Hepatic stellate cell (primary cell): Measurements from ENCODE around the gene SRD5A1.
A peak's percentile ranks its signal among the peaks of the same experiment; 100 is the strongest.

Experiments used
- DNase-seq: peaks from one replicate; pipeline ENCODE4 v3.0.0; 2011; ENCODE audit warnings: low spot score

SRD5A1 gene

DNA sequence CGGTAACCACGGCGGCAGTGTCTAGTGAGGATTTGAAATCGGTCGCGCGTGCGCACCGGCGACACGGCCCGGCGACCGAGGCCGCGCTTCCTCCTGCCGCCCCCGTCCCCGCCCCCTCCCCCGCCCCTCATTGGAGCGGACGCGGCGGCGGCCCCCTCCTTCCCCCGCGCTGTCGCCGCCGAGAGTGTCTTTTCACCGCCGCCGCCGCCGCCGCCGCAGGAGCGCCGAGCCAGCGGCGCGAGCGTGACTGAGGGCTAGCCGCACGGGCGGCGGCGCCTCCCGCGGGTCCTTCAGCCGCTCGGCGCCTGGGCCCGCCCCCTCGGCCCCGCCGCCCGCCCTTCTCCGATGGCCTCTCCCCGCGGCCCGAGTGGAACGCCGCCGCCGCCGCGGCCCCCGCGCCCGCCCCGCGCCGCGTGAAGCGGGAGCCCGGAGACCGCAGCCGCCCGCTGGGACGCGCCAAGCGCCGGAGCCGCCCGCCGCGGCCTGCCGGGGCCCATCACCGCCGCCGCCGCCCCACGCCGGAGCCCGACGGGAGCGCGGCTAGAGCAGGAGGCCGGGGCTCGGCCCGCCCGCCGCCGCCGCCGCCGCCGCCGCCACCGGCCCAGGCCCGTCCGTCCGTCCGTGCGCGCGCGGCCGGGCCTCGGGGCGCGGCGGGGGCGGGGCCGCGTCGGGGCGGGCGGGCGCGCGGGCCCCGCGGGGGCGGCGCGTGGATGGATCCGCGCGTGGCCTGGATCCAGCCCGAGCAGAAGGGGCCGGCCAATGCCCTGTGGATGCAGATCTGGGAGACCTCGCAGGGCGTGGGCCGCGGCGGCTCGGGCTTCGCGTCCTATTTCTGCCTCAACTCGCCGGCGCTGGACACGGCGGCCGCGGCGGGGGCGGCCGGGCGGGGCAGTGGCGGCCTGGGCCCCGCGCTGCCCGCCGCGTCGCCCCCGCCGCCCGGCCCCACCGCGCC is 80.3 kb downstream of the SRD5A1 start, which contains the start of gene TENT4A:
TENT4A (plus strand) TSS at position 159 of the 952 bp plus-strand sequence; CDS start at position 711, 552 bp downstream.
- DNase-seq, result peak; percentile 33

DNA sequence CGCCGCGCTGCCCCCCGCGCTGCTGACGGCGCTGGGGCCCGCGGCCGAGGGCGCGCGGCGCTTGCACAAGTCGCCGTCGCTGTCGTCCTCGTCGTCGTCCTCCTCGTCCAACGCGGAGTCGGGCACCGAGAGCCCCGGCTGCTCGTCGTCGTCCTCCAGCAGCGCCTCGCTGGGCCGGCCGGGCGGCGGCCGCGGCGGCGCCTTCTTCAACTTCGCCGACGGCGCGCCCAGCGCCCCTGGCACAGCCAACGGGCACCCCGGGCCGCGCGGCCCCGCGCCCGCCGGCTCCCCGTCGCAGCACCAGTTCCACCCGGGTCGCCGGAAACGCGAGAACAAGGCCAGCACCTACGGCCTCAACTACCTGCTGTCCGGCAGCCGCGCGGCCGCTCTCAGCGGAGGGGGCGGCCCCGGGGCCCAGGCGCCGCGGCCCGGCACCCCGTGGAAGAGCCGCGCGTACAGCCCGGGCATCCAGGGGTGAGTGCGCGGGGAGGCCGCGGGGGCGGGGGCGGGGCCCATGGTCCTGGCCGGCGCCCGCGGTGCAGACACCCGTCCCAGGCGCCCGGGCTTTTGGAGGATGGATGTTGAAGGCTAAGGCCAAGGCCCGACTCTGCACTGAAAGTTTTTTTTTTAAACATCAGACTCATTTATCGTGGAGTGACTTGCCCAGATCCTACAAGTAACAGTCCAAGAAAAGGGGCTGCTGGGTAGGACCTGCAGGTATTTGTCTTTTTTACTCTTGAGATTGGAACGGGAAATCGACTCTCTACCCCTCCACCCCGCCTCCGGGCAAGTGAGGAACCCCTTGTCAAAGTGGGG is 81.2 kb downstream of the SRD5A1 start:
- peak; percentile 36 for DNase-seq

DNA sequence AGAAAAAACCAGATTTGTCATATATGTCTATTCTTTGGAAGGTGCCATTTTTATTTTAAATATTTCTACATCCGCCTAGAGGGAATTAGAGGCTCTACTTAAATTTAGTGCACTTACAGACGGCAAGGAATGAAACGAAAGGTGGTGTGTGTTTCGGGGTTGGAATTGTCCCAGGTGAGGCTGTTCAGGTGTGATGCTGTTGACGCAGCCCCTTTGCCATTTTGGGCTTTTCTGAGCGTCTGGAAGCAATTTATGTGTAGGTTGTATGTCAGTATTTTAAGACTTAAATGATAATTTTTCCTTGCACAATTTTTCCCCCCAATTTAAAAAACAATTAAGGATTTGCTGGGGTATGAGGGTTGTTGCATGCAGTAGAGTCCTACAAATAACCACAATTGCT is 82.0 kb downstream of the SRD5A1 start:
- no peak for DNase-seq

DNA sequence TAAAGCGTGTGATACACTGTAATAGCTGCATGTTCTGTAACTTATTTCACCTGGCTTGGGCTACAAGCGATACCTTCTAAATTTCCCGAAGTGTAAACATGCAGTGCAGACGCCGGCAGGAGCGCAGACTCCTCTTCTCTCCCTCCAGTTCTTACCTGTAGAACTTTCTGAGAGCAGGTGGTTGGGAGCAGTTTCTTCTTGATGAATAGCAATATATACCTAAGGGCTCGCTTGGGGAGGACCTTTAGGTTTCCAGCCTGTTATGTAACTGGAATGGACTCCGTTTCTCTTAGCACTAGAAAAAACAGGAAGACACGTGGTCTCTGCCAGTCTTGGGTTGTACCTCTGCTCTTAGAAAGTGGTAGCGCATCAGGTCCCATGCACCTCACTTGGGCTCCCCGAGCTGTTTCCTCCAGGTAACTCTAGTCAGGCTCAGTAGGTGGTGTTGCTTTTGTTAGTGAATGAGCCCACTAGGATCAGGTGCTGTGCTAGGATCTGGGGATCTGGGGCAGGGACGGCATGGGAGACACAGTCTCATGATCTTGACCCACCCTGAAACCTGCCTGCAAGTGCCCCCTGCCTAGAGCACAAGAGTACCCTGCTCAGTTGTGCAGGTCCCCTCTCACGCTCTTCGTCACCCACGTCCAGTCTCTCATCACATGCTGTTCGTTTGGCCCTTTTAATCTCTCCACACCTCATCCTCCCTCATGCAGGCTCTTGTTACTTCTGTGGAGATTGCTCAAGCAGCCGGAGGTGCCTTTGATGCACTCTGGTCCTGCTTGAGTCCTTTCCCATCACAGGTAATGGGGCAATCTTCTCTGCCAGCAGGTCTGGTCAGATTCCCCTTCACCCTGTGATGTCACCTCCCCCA is 82.8 kb downstream of the SRD5A1 start:
- DNase-seq, result no peak

DNA sequence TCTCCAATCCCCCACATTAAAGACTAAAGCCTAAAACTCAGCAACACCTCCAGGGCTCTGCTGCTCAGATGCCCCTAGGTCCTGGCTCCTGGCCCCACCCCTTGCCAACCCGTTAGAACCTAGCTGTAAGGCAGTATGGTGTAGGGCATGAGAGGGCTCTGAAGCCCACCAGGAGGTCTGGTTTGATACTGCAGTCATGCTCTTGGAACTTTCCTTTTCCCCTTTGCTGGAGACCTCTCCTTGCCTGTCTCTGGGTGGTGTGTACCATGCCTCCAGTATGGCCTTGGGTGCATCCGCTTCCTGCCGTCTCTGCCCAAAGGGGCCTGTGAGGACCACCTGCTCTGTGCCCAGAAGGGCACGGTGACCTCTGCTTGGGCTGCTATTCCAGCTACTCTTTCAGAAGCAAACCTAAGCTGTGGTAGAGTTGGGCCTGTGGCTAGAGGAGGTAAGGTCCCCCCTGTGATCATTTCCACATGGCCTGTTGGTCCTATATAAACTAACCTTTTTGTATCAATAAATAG is 83.4 kb downstream of the SRD5A1 start:
- no peak for DNase-seq

DNA sequence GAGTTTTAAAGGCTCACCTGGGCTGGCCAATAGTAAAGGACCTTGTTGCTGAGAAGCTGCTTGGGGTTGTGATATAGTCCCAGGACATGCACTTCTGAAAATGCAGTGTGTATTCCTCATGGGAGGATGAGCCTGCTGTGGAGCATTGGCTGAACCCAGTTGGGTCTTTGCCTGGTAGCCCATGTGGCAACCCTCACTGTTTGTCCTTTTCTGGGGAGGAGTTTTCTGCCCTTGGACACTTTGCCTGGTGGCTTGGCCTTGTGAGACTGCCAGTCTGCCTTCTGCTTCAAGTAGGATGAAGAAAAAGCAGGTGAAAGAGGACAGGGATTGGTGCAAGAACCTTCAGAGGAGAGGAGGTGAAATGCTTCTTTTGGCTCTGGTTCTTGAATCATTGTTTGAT is 84.0 kb downstream of the SRD5A1 start:
- no peak for DNase-seq

DNA sequence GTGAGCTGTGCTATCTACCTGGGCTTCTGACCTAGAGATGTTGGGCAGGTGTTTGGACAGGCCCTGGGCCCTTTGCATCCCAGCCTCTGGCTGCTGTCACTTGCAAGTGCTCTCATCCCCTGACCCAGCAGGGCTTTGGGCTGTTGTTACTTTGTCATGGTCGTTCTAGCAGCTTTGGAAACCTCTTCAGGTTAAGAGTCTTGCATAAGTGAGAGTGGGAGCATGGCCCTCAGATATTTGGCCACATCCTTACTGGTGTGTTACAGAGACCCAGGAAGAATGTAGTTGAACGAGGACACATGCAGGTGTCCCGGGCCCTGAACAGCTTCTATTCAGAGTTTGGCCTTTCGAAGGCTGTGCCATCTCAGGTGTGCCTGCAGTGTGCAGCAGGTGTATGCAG is 84.4 kb downstream of the SRD5A1 start:
- DNase-seq, result no peak

DNA sequence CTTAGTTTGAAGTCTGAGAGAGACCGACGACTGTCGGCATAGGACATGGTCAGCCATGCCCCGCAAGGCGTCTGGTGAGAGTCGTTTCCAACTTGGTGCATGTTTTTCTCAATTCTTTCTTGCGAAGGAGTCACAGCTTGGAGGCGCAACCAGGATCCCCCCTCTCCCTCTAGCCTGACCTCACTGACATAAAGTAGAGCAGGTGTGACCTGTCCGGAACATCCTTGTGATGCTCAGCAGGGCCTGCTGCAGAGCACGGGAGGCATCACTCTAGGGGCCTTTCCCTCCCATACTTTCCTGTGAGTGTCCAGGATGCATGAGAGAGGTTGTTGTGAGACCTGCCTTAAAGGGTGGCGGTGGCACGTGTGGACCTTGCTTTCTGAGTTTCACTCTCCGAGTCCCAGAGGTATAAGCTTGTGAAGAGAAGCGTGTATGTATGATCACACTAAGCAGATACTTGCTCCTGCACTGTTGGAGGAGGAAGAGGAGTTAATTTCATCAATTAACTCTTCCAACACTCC is 85.0 kb downstream of the SRD5A1 start:
- no peak for DNase-seq

DNA sequence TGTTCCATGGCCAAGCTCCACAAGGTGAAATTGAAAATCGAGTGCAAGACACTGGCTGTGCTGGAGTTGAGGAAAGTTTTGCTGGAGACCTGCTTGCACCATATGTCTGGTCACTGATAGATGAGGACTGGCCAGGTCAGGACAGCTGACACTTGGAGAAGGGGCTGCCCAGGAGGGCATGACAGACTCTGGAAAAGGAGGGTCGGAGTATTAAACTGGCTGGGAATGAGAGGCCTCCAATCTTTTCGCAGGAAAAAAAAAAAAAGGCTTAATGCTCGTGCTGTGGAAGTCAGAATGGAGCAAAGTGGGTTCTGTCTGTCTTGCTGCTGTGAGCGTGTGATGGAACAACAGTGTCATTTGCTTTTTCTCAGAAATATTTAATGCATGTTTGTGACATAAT is 85.5 kb downstream of the SRD5A1 start:
- DNase-seq, result no peak

DNA sequence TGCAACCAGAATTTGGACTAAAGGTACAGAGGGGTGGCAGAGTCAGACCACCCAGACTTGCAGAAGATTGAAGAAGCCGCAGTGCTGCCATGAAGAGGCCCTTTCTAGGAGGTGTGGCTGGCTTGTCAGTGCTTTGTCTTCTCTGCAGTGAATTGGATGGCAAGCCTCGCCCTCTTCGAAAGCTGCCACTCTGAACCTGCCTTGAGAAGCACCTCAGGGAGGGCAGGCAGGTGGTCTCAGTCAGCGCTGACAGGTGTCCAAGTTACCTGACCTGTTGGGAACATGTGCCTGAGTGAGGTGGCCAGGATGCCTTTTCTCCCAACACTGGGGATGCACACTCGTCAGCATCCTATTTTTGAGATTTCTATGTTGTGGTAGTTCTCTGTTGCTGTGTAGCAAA is 86.2 kb downstream of the SRD5A1 start:
- DNase-seq, result no peak

DNA sequence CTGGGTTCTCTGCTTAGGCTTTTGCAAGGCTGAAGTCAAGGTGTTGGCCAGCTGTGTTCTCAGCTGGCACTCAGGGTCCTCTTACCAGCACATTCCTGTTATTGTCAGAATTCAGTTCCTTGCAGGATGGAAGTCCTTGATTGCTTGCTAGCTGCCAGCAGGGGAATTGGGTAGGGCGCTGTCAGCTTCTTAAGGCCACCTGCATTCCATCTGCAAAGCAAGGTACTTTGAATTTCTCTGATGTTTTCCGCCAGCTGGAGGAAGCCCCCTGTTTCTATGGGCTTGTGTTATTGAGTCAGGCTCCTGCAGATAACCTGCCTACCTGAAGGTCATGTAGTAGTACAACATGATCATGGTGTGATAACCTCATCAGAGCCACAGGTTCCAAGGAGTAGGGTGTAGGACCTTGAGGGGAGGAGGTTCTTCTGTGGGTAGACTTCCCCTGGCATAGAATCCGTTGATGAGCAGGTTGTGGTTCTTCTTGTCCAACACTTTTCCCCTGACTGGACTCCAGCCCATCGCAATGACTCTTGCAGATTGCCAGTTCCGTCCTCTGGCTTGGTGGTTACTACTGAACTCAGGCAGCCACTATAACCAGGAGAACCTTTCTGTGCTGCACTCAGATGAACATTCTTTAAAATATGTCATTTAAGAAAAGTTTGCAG is 86.8 kb downstream of the SRD5A1 start:
- no peak for DNase-seq

DNA sequence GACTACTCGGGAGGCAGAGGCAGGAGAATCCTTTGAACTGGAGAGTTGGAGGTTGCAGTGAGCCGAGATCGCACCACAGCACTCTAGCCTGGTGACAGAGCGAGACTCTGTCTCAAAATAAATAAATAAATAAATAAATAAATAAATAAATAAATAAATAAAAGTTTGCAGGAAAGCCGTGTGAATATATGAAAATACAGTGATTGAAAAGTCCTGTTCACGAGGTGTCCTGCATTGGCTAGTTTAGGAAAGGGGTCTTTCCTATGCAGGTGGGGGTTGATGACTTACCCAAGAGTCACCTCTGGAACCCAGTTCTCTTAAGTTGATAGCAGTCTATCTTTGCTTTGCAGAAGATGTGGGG is 87.3 kb downstream of the SRD5A1 start:
- DNase-seq, result no peak

DNA sequence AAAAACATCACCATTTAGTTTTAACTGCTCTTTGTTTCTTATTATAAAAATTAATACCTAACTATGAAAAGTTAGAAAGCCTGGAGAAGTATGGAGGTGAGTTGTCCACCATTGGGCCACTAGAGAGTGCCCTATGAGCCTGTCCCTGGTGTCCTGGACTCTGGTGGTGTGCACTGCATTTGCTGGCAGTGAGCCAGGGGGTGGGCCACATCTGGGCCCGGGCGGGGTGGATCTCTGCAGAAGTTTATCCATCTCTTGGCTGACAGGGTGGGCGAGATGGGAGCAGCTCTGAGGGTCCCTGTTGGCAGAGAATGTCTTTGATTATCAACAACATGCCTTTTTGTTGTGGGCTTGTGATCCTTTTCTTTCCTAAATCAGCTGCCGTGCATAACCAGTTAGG is 88.2 kb downstream of the SRD5A1 start:
- peak; percentile 39 for DNase-seq

DNA sequence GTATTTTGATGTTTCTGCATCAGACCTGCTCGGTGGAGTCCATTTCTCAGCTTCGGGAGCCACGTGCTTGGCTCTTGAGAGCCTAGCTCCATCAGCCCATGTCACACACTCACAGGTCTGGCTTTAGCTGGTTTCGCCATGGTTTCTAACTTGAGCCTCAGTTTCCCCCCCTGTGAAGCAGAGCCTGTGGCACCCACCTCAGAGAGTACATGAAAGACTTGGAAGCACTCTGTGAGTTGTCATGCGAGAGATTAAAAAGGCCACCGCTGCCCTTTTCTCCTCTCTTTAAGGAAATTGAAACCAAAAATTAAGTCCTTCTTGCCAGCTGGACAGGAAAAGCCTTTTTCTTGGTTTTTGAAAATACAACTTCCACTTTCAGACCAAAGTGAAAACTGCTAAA is 88.8 kb downstream of the SRD5A1 start:
- peak; percentile 40 for DNase-seq

DNA sequence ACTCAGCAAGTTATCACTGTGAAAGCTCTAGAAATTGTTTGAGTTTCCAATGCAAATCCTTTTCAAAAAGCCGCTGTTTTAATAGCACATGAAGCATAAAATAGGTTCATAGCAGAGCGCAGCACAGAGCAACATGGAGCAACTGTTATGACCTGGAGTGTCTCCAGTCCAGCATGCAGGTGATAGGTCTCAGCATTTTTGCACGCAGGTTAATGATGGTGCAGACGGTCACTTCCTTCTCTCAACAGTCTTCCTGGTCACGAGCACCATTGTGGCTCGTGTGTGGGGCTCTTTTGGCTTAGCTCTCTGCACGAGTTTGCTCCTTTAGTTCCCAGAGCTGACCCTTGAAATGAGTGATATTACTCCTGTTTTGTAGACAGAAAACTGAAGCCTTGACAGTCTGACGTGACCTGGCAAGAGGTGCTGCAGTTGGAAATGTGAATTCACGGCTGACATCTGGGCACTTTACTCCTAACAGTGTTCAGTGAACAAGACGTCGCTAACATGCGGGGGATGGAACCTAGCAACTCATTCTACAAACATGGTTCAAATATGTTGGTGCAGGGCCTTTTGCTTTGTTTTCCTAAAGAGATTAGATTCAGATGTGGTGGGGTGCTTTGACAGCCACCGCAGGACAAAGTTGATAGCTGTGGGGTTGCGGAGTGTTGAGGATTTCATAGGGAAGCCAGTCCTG is 90.0 kb downstream of the SRD5A1 start:
- DNase-seq, result no peak

DNA sequence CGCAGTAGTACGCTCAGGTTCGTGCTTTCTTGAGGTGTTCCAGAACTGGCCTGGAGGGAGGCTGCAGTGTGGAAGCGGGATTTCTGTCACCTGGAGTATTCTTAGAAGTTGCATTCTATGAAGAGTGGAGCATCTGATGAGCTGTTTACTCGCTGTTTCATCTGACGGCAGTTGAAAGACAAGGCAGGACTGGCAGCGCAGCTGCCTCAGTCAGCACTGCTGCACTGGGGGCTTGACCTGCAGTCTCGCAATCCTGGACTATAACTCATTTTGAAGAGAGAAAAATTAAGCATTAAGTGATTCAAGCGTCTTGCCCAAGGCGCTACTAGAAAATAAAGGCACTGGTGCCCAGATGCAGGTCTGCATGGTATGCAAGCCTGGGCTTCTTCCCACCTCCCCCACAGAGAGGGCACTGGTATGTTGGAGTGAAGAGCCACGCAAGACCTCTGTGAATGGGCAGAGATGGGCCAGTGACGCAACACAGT is 90.6 kb downstream of the SRD5A1 start:
- DNase-seq, result no peak
